MCF 10A (cell line): ENCODE results near the gene PBX1. TPM values are rescaled to one million over a fixed set of nuclear protein-coding genes. Genes with fewer than 3 reads are reported as not detected.

Source experiments
- BruUV-seq: library from RNA; stranded (reverse); fragments of 400-500 nt; replicated peaks from 2 replicates; lab custom pipeline; 2021; lab: Mats Ljungman, UMichigan
- CTCF ChIA-PET: fragments of 300-600 bp; sonication (Branson Sonifier 250); formaldehyde crosslinking; extraction: SDS; loops from one replicate; lab custom pipeline; 2021; ENCODE audit warnings: antibody characterized with exemption, inconsistent platforms; lab: Yijun Ruan, JAX
- POLR2A ChIA-PET: fragments of 300-600, 350-650 bp; sonication (Branson Sonifier 250); formaldehyde crosslinking; extraction: SDS; loops from one replicate; lab custom pipeline; 2020; ENCODE audit warnings: antibody characterized with exemption, inconsistent platforms; lab: Yijun Ruan, JAX
- DNase-seq: peaks from one replicate; pipeline ENCODE4 v3.0.0-alpha.2; 2018; ENCODE audit not compliant: unreplicated experiment
- H3K27ac Mint-ChIP-seq: one replicate; pipeline ENCODE4 v1.8.0; 2022; ENCODE audit warnings: mild to moderate bottlenecking, low read depth, mixed read lengths; ENCODE audit not compliant: unreplicated experiment
- H3K27me3 Mint-ChIP-seq: one replicate; pipeline ENCODE4 v1.8.0; 2022; ENCODE audit warnings: mixed read lengths; ENCODE audit not compliant: insufficient read depth, unreplicated experiment
- H3K36me3 Mint-ChIP-seq: one replicate; pipeline ENCODE4 v1.8.0; 2022; ENCODE audit warnings: mild to moderate bottlenecking, moderate library complexity, mixed read lengths; ENCODE audit not compliant: insufficient read depth, unreplicated experiment
- H3K4me1 Mint-ChIP-seq: one replicate; pipeline ENCODE4 v1.8.0; 2022; ENCODE audit warnings: mixed read lengths; ENCODE audit not compliant: insufficient read depth, unreplicated experiment
- H3K4me3 Mint-ChIP-seq: one replicate; pipeline ENCODE4 v1.8.0; 2022; ENCODE audit warnings: mild to moderate bottlenecking, moderate library complexity, mixed read lengths; ENCODE audit not compliant: unreplicated experiment
- H3K9me3 Mint-ChIP-seq: one replicate; pipeline ENCODE4 v1.8.0; 2022; ENCODE audit warnings: mixed read lengths; ENCODE audit not compliant: unreplicated experiment
- intact Hi-C: fragments of 100-400 bp; cut with micrococcal nuclease; formaldehyde crosslinking; loops from 2 replicates; pipeline ENCODE4 v1.14.1; 2022
- total RNA-seq: library from RNA; stranded (reverse); gene quantifications from 2 replicates; pipeline ENCODE4 v1.2.3, GENCODE V29; 2022
- TF ChIP-seq, protein P1 (sequence below): fragments of 200-600 bp; IDR thresholded peaks from one replicate; pipeline ENCODE4 v1.8.0; 2022; ENCODE audit warnings: antibody characterized with exemption, mild to moderate bottlenecking; ENCODE audit not compliant: unreplicated experiment

Gene PBX1
- total RNA-seq, 1 experiment from 2014 or later: 5.8 TPM

DNA sequence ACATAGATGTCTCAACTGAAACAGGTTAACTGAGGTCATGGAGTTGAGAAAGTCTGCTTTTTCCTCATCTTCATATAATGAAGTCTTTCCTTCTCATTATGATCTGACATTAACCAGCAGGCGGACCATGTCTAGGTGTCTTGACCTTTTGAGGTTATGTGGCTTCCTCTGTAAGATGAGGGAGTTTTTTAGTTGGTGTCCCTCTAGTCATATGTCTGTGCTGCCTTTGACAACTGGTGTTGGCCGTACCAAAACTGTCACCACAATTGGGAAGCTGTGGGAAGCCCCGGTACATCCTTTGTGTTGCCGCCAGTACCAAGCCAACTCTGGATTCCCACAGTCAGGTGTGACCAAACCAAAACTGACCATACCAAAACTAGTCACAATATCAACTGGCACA lies 105.1 kb downstream of the PBX1 start:
- BruUV-seq: no TSS peak
- Mint-ChIP-seq H3K4me1 (no peaks in the 10 kb centered on the region), H3K36me3 (no peaks in the 10 kb centered on the region), H3K4me3 (no peak overlapping the region), H3K27ac (no peak overlapping the region), H3K9me3 (no peaks in the 10 kb centered on the region), H3K27me3 (no peaks in the 10 kb centered on the region)
- DNase-seq: no peak
- TF ChIP-seq, protein P1, sequence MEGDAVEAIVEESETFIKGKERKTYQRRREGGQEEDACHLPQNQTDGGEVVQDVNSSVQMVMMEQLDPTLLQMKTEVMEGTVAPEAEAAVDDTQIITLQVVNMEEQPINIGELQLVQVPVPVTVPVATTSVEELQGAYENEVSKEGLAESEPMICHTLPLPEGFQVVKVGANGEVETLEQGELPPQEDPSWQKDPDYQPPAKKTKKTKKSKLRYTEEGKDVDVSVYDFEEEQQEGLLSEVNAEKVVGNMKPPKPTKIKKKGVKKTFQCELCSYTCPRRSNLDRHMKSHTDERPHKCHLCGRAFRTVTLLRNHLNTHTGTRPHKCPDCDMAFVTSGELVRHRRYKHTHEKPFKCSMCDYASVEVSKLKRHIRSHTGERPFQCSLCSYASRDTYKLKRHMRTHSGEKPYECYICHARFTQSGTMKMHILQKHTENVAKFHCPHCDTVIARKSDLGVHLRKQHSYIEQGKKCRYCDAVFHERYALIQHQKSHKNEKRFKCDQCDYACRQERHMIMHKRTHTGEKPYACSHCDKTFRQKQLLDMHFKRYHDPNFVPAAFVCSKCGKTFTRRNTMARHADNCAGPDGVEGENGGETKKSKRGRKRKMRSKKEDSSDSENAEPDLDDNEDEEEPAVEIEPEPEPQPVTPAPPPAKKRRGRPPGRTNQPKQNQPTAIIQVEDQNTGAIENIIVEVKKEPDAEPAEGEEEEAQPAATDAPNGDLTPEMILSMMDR: no peak
- ChIA-PET CTCF (no interaction called here), POLR2A (no interaction called here)
- intact Hi-C loops: loop anchor here (1.0 kb wide), 1 partner anchor 8 kb away; no protein-coding TSS in a partner anchor

DNA sequence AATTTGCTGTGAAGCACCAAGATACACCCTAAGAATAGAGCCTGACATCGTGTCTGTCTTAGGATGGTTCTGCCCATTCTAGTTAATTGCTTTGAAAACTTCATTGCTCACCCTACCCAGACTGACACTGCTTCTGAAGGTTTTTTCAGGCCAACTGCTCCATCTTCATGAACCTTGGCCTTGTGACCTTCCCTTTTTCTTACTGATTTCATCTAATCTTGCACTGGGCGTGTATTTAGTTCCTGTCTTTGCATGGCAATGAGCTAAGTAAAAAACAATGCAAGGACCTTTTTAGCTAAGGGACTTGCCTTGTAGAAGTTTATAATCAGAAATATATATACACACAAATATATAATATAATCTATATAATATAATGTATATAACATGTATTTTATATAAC lies 108.0 kb downstream of the PBX1 start:
- no peak for DNase-seq
- H3K36me3 Mint-ChIP-seq: no peaks in the 10 kb centered on the region
- CTCF ChIA-PET: interaction anchor here (0.7 to 1.6 kb wide), 4 partner anchors 8 to 120 kb away, joined by 3 to 7 read pairs (median 4); no protein-coding TSS in a partner anchor
- POLR2A ChIA-PET: interaction anchor here (0.6 kb wide), 1 partner anchor 99 kb away, joined by 4 read pairs; no protein-coding TSS in a partner anchor
- H3K27ac Mint-ChIP-seq: no peak overlapping the region
- intact Hi-C loops: no loop called here
- no peaks in the 10 kb centered on the region for H3K27me3 Mint-ChIP-seq
- no peak overlapping the region for H3K4me3 Mint-ChIP-seq
- TF ChIP-seq, protein P1: no peak
- no TSS peak for BruUV-seq
- H3K4me1 Mint-ChIP-seq: peaks cover 2% of the 10 kb centered on the region
- H3K9me3 Mint-ChIP-seq: no peaks in the 10 kb centered on the region

DNA sequence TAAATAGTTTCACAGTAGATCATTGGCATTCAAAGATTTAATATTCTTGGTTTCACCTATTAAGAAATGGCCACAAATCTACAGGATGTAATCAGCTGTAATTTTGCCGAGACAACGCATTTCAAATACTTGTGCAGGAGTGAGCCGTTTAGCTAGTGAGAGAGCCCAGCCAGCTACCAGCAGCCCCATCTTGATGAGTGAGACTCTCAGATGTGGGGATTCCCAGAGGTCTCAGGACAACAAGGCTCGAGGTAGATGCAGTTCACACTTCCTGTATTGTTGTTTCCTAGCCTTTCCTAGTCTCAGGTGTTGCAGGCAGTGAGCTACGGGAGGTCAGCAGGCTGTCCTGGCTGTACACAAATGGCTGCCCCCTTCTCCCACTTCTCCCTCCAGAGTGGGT lies 108.6 kb downstream of the PBX1 start:
- no peaks in the 10 kb centered on the region for H3K27me3 Mint-ChIP-seq
- peaks cover 4% of the 10 kb centered on the region for H3K4me1 Mint-ChIP-seq

DNA sequence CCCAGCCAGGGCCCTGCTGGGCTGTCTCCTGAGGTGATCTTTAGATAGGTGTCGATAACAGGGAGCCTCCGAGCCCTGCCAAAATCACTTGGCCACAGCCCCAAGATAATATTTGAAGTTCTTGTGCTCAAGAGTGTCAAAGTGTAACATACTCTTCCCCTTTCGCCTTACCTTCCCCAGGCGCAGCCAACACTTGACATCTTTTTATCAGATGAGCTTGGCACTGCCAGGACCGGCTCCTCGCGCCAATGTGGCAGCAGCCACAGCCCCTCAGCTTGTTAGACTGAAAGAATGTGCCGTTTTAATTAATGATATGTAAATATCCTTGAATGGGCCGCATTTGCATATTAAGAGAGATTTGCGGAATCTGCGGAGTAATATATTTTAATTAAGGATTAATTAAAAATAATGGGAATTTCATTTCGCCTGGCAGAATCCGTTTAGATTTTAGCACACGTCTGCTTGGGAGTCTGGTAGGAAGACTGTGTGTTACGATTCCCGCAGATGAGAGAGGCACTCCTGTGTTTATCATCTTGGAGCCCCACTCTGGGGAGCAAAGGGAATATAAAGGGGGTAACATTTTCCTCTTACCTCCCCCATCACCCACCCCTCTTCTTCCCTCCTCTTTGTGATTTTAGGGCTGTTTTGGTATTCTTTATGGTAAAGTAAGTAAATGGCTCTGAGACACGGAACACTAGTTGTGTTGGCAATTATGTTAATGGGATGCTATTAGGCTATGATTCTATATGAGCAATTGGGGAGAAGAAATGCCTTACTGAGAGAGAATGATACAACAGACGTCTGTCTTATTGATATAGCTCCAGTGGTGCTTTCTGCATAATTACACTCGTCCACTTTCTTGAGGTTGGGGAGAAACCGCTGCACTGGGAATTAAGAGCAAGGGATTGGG lies 109.8 kb downstream of the PBX1 start:
- Mint-ChIP-seq H3K27me3 (no peaks in the 10 kb centered on the region), H3K36me3 (no peaks in the 10 kb centered on the region), H3K9me3 (no peaks in the 10 kb centered on the region), H3K4me1 (peaks cover 4% of the 10 kb centered on the region), H3K4me3 (no peak overlapping the region), H3K27ac (no peak overlapping the region)
- TF ChIP-seq, protein P1: no peak
- no peak for DNase-seq
- POLR2A ChIA-PET: no interaction called here
- CTCF ChIA-PET: interaction anchor here (1.9 kb wide), 1 partner anchor 9 kb away, joined by 4 read pairs; no protein-coding TSS in a partner anchor
- intact Hi-C loops: no loop called here
- no TSS peak for BruUV-seq

More for the DNA sequence above, 108.6 kb downstream of the PBX1 start:
- DNase-seq: no peak
- ChIA-PET POLR2A (interaction anchor here (0.6 kb wide), 1 partner anchor 99 kb away, joined by 4 read pairs; no protein-coding TSS in a partner anchor), CTCF (interaction anchor here (0.9 to 1.6 kb wide), 3 partner anchors 8 to 119 kb away, joined by 3 to 7 read pairs (median 4); no protein-coding TSS in a partner anchor)
- H3K27ac Mint-ChIP-seq: no peak overlapping the region
- no peak overlapping the region for H3K4me3 Mint-ChIP-seq
- no peaks in the 10 kb centered on the region for H3K9me3 Mint-ChIP-seq
- no TSS peak for BruUV-seq
- TF ChIP-seq, protein P1: no peak
- intact Hi-C loops: no loop called here
- H3K36me3 Mint-ChIP-seq: no peaks in the 10 kb centered on the region
